ENCODE measurements around the gene FRG2C. TPM values are rescaled to one million over a fixed set of nuclear protein-coding genes. Genes with fewer than 3 reads are reported as not detected.
"Not testable (repeated sequence)": the region's sequence is repeated elsewhere in the genome, so short reads cannot be mapped to it uniquely, and the experiment has no call there.

Gene FRG2C
- total RNA-seq, result under 1 TPM in 1 of 3 donors, not detected in 2; 0.33 TPM

DNA sequence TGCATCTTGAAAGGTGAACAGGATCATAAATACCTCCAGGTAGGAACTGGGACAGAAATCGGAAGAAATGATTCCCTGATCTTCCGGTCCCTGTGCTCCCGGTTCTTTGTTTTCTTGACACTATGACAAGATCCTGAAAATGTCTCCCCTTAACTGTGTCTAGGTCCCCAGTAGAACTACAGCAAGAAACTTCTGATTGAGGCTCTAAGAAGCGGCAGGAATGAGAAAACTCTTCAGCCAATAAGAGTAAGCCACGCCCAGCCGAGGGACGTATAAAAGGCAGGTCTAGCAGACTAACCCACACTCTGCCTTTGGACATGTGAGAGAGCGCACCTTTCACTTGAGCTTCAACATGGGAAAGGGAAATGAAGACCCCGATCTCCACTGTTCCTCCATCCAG, at the start of gene FRG2C:
Gene FRG2C, plus strand, starts transcription at position 301 of the 400 bp plus-strand sequence. Its CDS starts 52 bp downstream, at position 353.
- H3K9me3 ChIP-seq; intact Hi-C loops (cut with DNase I; ENCODE audit: low total_unique reads); H3K27ac ChIP-seq; H3K36me3 ChIP-seq; H3K4me1 ChIP-seq; H3K4me3 ChIP-seq; DNase-seq (ENCODE audit: low spot score in 2 of 2); H3K27me3 ChIP-seq: not testable (repeated sequence)

DNA sequence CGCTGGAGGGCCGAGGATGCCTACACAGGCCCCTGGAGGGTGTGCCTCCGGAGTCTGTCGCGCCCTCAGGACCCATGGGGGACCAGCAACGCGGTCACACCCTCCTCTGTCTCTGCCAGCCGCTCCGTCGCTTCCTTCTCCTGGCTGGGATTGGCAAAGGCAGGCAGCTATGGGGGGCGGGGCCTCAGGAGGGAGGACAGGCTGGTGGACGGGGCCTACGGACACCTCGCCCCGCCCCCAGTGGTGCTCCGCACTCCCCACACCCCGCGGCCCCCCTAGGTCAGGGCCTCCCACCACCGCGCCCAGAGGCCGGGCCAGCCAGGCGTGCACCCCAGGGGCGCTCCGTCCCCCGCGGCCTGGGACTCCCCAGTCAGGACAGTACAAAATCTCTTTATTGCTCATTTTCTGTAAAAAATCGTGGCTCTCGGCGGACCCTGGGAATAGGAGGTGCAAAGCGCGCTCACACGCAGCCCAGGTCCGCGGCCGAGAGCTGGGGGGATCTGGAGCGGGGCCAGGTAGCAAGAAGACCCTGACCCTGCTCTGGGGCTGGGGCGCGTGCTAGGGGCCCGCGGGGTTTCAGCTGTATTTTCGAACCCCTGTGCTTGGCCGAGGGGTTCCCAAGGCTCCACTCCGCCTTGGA, 45.3 kb upstream of the FRG2C start:
- H3K27ac ChIP-seq, result peak overlapping the region in 1 of 2 donors; percentile 25
- H3K27me3 ChIP-seq; H3K9me3 ChIP-seq; H3K4me1 ChIP-seq; intact Hi-C loops (cut with DNase I; ENCODE audit: low total_unique reads); H3K36me3 ChIP-seq: not testable (repeated sequence)
- H3K4me3 ChIP-seq, result peak overlapping the region; percentile 34 to 73 (median 58)
- DNase-seq (ENCODE audit: low spot score in 2 of 2), result peak; percentile 69 to 72

DNA sequence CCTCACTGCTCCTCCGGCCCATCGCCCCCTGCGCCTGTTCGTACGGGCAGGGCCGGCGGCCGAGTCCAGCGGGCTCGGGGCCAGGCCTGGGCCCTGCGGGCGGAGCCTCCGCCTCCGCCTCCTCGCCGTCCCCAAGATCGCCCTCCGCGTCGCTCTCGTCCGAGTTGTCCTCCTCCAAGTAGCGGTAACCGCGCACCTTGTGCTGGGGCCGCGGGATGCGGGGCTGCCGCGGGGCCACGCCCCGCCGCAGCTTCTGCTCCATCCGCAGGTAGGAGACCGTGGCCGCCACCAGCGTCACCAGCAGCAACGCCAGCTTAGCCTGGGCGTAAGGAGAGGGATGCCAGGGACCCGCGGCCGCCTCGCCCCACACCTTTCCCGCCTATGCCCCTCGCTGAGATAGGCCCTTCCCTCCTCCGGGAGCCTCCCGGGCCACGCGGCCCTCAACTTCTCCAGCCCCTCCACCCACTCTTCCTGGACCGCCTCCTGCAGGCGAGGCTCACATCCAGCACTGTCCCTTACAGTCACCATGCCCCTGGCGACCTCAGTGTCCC, 44.6 kb upstream of the FRG2C start:
- DNase-seq (ENCODE audit: low spot score in 2 of 2); H3K4me1 ChIP-seq; H3K27me3 ChIP-seq; H3K36me3 ChIP-seq; H3K9me3 ChIP-seq; intact Hi-C loops (cut with DNase I; ENCODE audit: low total_unique reads): not testable (repeated sequence)
- Histone ChIP-seq H3K27ac (peak overlapping the region in 1 of 2 donors; percentile 25), H3K4me3 (peak overlapping the region; percentile 34 to 73 (median 58))

DNA sequence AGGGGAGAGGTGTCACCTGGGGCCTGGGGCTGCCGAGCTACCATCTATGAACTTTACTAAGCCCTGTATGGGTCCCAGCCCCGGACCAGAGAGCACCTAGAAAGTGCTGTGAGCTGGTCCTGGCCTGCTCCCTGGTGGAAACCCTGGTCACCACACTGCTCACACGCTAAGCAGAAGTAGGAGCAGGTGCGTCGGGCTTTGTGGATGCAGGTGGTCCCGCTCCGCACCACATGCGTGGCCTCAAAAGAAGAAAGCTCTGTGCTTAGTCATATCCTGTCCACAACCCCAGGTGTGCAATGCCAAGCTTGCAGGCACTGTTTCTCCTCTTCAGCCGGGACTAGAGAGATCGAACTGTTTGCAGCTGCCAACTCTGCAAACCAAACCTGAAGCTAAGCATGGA, 42.4 kb upstream of the FRG2C start:
- DNase-seq (ENCODE audit: low spot score in 2 of 2); H3K4me3 ChIP-seq; intact Hi-C loops (cut with DNase I; ENCODE audit: low total_unique reads); H3K27ac ChIP-seq; H3K9me3 ChIP-seq; H3K36me3 ChIP-seq; H3K4me1 ChIP-seq; H3K27me3 ChIP-seq: not testable (repeated sequence)

DNA sequence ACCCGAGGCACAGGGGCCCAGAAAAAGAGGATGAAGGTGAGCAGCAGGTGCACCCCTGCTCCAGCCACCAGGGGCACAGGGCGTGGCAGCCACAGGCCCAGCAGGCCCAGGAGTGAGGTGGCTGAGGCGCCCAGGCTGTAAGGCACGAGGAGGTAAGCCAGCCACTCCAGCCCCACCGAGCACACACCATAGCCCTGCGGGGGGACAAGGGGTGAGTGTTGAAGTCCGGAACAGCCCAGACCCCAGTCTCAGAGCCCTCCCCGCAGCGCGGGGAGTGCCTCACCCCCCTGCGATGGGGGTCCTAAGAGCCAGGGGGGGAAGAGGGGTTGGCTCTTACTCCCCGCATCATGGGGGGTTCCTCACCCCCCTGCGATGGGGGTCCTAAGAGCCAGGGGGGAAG, 40.5 kb upstream of the FRG2C start:
- DNase-seq (ENCODE audit: low spot score in 2 of 2); H3K36me3 ChIP-seq; H3K9me3 ChIP-seq; intact Hi-C loops (cut with DNase I; ENCODE audit: low total_unique reads); H3K27ac ChIP-seq; H3K4me3 ChIP-seq; H3K27me3 ChIP-seq; H3K4me1 ChIP-seq: not testable (repeated sequence)

DNA sequence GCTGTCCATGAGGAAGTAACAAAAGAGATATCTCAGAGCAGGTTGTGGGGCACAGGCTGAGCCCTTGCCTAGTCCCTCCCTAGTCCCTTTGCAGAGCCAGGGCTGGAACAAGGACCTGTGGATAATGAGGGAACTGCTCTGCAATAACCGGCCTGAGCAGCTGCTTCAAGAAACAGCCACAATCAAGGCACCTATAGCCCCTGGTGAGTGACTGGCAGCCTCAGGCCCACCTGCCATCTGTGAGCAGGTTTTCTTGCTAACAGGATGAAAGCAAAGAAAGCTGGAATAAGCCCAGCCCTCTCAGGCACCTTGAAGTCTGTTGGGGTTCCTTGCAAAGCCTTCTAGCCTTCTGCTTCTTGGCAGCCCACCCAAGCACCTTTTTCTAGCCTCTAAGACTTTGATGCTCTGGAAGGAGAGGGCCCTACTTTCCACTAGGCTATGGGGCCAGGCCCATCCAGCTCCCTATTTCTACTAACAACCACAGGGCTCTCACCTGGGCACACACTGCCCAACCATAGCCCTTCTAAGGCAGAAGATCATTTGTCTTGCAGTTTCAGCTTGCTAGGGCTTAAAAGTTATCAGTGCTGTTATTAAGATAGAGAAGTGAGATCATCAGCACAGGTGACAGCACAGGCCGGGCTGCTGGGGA, 33.1 kb upstream of the FRG2C start:
- DNase-seq (ENCODE audit: low spot score in 2 of 2); H3K27me3 ChIP-seq; H3K4me3 ChIP-seq; H3K4me1 ChIP-seq; intact Hi-C loops (cut with DNase I; ENCODE audit: low total_unique reads); H3K27ac ChIP-seq; H3K36me3 ChIP-seq; H3K9me3 ChIP-seq: not testable (repeated sequence)

DNA sequence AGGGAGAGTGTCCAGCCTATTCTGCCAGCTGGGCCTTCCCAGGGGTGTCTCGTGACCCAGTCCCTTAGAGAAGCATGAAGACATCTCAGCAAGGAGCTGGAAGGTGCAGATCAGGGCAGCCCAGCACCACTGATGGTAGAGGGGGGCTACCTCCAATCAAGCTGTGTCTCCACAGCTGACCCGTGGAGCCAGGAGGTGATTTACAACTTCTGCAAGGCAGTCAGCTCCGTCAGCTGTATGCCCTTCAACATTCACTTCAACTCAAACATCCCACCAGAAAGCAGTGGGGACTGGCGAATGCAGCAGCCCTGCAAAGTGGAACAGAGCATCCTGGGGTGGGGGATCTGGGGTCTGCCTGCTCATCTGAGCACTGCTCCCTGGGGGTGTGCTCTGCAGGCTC, 32.6 kb upstream of the FRG2C start:
- intact Hi-C loops (cut with DNase I; ENCODE audit: low total_unique reads), result no loop called here
- H3K9me3 ChIP-seq, result no peaks in the 10 kb centered on the region
- H3K27me3 ChIP-seq, result no peaks in the 10 kb centered on the region
- no peaks in the 10 kb centered on the region for H3K4me1 ChIP-seq
- H3K27ac ChIP-seq, result no peak overlapping the region
- DNase-seq (ENCODE audit: low spot score in 2 of 2), result no peak
- TF ChIP-seq POLR2A (IDR thresholded peaks at IDR 0.05), result no peak
- TF ChIP-seq, protein P1, sequence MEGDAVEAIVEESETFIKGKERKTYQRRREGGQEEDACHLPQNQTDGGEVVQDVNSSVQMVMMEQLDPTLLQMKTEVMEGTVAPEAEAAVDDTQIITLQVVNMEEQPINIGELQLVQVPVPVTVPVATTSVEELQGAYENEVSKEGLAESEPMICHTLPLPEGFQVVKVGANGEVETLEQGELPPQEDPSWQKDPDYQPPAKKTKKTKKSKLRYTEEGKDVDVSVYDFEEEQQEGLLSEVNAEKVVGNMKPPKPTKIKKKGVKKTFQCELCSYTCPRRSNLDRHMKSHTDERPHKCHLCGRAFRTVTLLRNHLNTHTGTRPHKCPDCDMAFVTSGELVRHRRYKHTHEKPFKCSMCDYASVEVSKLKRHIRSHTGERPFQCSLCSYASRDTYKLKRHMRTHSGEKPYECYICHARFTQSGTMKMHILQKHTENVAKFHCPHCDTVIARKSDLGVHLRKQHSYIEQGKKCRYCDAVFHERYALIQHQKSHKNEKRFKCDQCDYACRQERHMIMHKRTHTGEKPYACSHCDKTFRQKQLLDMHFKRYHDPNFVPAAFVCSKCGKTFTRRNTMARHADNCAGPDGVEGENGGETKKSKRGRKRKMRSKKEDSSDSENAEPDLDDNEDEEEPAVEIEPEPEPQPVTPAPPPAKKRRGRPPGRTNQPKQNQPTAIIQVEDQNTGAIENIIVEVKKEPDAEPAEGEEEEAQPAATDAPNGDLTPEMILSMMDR (IDR thresholded peaks at IDR 0.05), result no peak
- TF ChIP-seq POLR2AphosphoS5 (IDR thresholded peaks at IDR 0.05), result no peak
- H3K4me3 ChIP-seq, result no peak overlapping the region
- H3K36me3 ChIP-seq, result no peaks in the 10 kb centered on the region

DNA sequence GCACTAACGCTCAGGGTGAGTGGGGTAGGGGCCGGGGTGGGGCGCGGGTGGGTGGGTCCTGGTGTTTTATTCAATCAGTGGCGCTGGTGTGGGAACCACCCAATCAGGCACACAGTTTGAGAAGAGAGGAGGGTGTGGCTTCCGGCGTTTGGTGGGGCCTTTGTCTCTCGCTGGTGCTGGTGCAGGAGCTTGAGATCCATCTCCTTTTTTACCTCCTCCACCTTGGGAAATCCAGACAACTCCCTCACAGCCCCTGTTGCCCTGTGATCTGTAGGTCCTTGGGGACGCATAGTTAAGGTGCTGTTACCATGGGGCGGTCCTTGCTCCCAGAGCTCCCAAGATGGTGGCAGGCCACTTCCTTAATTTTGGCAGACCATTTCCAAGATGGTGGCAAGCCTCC, 25.2 kb upstream of the FRG2C start:
- H3K27ac ChIP-seq; H3K9me3 ChIP-seq; intact Hi-C loops (cut with DNase I; ENCODE audit: low total_unique reads); DNase-seq (ENCODE audit: low spot score in 2 of 2); H3K36me3 ChIP-seq; H3K4me1 ChIP-seq; H3K27me3 ChIP-seq; H3K4me3 ChIP-seq: not testable (repeated sequence)
